AG09309 (cell line): Measurements from ENCODE around the gene VDAC1.

Experiments used
- DNase-seq: peaks from one replicate; pipeline ENCODE4 v3.0.0-alpha.2; 2010; ENCODE audit warnings: low read depth
- H3K4me3 ChIP-seq: 2 replicates; pipeline ENCODE4 v1.5.1; 2011; ENCODE audit warnings: mild to moderate bottlenecking, low read depth, low read length, moderate library complexity; ENCODE audit not compliant: control insufficient read depth
- TF ChIP-seq, protein P1 (sequence below): IDR thresholded peaks from 2 replicates; pipeline ENCODE4 v1.5.1; 2011; ENCODE audit warnings: mild to moderate bottlenecking, low read depth, low read length, inconsistent platforms; ENCODE audit not compliant: insufficient read depth, control insufficient read depth; ENCODE audit errors: missing control alignments

The VDAC1 gene

DNA sequence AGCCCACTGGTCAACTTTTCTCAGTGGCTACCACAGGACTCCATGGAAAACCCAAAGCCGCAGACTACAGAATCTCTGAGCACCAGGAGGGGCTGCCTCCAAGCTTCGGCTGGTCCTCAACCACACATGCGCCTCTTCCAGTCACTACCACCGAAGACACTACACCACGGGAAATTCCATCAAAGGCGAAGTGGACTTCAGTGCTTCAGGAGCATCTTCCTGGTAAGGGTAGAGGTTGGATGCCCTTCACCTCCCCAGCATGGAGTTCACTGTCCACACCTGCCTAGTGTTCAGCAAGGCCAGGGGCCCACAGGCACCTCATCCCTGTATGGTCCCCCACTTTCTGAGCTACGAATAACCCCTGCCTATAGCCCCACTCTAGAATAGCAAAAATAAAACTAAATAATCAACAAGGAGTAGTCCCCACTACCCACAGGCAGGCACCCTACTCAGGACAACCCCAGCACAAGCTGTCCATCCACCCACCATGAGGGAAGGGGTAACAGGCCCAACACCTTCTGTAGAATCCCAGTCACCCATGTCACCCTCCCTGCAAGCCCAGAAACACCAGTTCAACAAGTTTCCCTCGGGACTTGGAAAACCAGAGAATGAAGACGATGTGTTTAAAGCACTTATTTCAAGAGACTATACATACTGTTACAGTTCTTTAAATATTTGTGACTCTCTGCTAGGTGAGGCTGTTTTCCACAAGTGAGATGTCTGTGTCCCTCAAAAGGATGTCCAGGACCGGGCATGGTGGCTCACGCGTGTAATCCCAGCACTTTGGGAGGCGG, 2.6 kb downstream of the VDAC1 start:
- DNase-seq: no peak
- TF ChIP-seq, protein P1, sequence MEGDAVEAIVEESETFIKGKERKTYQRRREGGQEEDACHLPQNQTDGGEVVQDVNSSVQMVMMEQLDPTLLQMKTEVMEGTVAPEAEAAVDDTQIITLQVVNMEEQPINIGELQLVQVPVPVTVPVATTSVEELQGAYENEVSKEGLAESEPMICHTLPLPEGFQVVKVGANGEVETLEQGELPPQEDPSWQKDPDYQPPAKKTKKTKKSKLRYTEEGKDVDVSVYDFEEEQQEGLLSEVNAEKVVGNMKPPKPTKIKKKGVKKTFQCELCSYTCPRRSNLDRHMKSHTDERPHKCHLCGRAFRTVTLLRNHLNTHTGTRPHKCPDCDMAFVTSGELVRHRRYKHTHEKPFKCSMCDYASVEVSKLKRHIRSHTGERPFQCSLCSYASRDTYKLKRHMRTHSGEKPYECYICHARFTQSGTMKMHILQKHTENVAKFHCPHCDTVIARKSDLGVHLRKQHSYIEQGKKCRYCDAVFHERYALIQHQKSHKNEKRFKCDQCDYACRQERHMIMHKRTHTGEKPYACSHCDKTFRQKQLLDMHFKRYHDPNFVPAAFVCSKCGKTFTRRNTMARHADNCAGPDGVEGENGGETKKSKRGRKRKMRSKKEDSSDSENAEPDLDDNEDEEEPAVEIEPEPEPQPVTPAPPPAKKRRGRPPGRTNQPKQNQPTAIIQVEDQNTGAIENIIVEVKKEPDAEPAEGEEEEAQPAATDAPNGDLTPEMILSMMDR: no peak
- H3K4me3 ChIP-seq: no peak overlapping the region; the same call in 1 of the 2 replicates

DNA sequence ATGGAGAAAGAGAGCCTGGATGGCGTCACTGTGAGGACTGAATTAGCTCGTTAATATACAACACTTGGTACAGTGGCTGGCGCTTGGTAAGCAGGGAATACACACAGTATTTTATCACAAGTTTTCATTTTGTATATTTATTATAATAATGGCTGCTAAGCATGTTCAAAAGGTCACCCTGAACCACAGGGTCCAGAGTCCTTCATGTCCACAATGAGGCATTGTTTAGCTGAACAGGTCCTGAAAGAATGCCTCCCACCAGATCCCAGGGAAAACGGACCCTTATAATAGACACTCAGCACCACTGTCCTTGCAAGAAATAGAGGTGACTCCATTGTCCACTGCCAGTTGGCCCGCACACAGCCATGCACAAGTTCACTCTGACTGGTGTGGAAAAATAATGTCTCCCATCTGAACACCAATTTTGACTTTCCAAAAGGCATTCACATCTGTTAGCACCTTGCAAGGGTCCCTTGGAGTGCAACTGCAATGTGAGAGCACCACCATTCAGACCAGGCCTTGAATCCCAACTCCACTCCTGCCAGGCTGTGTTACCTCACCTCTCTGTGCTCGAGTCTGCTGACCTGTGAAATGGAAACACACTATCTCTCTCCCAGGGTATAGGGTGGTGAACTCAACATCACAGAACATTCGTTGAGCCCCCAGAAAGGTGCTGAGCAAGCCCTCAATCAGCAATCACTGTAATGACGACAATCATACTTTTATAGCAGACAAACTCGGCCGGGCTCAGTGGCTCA, 3.9 kb downstream of the VDAC1 start:
- TF ChIP-seq, protein P1: no peak
- H3K4me3 ChIP-seq: no peak overlapping the region
- no peak for DNase-seq

DNA sequence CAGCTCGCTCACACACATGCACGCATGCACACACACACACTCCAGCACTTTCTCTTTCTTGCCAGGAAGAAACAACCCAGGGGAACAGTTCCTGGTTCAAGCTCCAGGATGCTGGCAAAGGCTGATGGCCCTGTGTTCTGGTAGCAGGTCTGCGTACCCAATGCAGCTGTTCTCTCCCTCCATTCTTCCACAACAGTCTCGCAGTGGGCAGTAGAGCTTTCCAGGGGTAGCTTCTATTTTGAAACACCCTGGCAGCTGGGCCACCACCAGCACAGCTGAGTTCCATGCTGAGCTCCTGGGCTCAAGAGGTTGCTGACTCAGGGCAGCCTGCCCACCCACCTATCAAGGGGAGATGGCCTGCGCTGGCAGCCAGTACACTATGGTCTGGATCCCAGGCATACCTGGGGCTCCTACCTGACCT, 4.7 kb downstream of the VDAC1 start:
- H3K4me3 ChIP-seq: no peak overlapping the region
- TF ChIP-seq, protein P1: no peak
- DNase-seq: no peak

DNA sequence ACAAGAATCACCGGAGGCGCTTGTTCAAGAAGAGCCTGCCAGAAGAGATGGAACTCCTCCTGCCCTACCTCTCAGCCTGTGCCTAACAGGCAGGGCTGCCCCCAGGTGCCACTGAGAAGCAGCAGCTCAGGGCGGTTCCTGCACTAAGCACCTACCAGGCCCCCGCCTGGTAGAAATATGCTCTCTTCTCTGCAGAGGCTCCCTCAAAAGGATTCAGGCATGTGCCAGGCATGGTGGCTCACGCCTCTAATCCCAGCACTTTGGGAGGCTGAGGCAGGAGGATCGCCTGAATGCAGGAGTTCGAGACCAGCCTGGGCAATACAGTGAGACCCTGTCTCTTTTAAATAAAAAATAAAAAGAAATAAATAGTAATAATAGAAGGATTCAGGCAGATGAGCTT, 6.0 kb downstream of the VDAC1 start:
- H3K4me3 ChIP-seq: no peak overlapping the region
- no peak for DNase-seq
- TF ChIP-seq, protein P1: no peak

DNA sequence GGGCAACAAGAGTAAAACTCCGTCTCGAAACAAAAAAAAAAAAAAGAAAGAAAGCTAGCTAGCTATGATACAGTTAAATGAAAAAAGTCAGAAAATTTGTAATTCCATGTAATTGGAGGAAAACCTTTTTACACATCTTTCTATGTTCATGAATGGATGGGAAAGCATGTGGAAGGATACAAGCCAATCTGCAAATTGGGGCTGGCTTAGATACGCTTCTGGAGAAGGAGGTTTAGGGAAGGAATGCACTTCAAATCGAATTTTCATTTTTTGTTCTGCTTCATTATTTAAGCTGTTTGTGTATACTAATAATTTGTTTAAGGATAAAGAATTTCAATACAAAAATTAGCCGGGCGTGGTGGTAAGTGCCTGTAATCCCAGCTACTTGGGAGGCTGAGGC, 6.7 kb downstream of the VDAC1 start:
- DNase-seq: no peak
- TF ChIP-seq, protein P1: no peak
- no peak overlapping the region for H3K4me3 ChIP-seq

DNA sequence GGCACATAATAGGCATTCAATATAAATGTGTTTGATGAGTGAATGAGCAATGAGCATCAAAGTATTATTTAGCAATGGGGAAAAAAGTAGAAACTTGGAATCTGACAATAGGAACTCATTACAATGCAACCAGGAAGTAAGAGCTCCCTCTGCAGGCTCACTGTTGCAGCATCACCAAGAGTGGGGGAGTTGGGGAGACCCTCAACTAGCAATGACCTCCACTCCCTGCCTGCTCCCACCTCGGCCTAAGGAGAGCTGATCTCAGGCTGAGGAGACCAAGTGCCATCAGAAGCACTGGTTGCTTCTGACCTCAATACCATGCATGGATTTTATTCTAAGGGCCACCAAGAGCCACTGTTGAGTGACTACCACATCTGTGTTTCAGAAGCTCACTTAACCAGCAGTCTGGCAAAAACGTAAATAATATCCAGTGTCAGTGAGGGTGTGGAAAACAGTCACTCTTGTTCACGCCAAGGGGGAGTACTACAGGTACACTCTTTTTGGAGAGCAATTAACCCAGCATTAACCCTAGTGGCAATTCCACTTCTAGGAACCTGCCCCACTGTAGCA, 8.0 kb downstream of the VDAC1 start:
- TF ChIP-seq, protein P1: peak; percentile 46
- H3K4me3 ChIP-seq: no peak overlapping the region
- no peak for DNase-seq
